ENCODE results near the gene ICAM1. TPM values are rescaled to one million over a fixed set of nuclear protein-coding genes. Genes with fewer than 3 reads are reported as not detected.

ICAM1 gene
- 1 to 10 TPM; 1.9 to 2.0 TPM for total RNA-seq
- polyA plus RNA-seq = 1 to 10 TPM; 1.2 to 3.9 (median 2.8) TPM
- total RNA-seq = 3.4 to 16.5 (median 11.3) reads per million in 6 experiments

- ATAC-seq = peak; percentile 61 to 64
- Mint-ChIP-seq H3K4me1 (peaks cover 6 to 30% (median 25%) of the 10 kb centered on the region in 4 donors), H3K27ac (peak within 1 kb of the TSS; percentile 75 to 92 (median 88)), H3K9me3 (no peaks in the 10 kb centered on the region), H3K27me3 (no peaks in the 10 kb centered on the region), H3K4me3 (peak within 1 kb of the TSS; percentile 76 to 88 (median 84)), H3K36me3 (peaks cover 0 to 12% (median 0%) of the 10 kb centered on the region in 3 donors)
- POLR2A ChIA-PET = interaction anchor here (0.5 to 3.8 kb wide), 23 partner anchors 9 to 164 kb away, joined by 3 to 52 read pairs (median 4); partner anchors contain the start of genes CDC37, ICAM5, MRPL4 and PPAN
- peak; percentile 41 to 76 (median 60) for DNase-seq
These were observed at the start of gene ICAM1 for GRCh38 chr19:10270616-10271394. TSS of gene ICAM1 (plus strand) at chr19:10271120. CDS start at chr19:10271160, 40 bp downstream.

- POLR2A ChIA-PET = interaction anchor here (0.6 kb wide), 1 partner anchor 10 kb away, joined by 3 read pairs; no protein-coding TSS in a partner anchor
- DNase-seq (no peak), ATAC-seq (no peak)
- H3K4me3 Mint-ChIP-seq = no peak overlapping the region
- H3K4me1 Mint-ChIP-seq = peaks cover 0 to 8% (median 4%) of the 10 kb centered on the region in 4 donors
- H3K27ac Mint-ChIP-seq = peak overlapping the region in 2 of 10 donors; percentile 12 to 25
- no peaks in the 10 kb centered on the region for H3K27me3 Mint-ChIP-seq
- H3K9me3 Mint-ChIP-seq = no peaks in the 10 kb centered on the region
- peaks cover 0 to 3% (median 2%) of the 10 kb centered on the region in 3 donors for H3K36me3 Mint-ChIP-seq
These were observed 48.6 kb upstream of the ICAM1 start for GRCh38 chr19:10222201-10222890.

GRCh38 chr19:10223488-10224213 is 47.3 kb upstream of the ICAM1 start:
- Mint-ChIP-seq H3K36me3 (peaks cover 0 to 3% (median 2%) of the 10 kb centered on the region in 3 donors), H3K27ac (peak overlapping the region in 1 of 10 donors; percentile 60), H3K9me3 (no peaks in the 10 kb centered on the region), H3K4me1 (peaks cover 0 to 8% (median 5%) of the 10 kb centered on the region in 4 donors), H3K27me3 (no peaks in the 10 kb centered on the region), H3K4me3 (no peak overlapping the region)
- DNase-seq (no peak), ATAC-seq (no peak)
- POLR2A ChIA-PET = interaction anchor here (0.5 to 0.7 kb wide), 3 partner anchors 99 to 379 kb away, joined by 3 to 4 read pairs (median 3); no protein-coding TSS in a partner anchor

- Mint-ChIP-seq H3K36me3 (peaks cover 0 to 3% (median 2%) of the 10 kb centered on the region in 3 donors), H3K9me3 (no peaks in the 10 kb centered on the region), H3K4me1 (peaks cover 3 to 9% (median 7%) of the 10 kb centered on the region in 4 donors), H3K4me3 (no peak overlapping the region), H3K27me3 (no peaks in the 10 kb centered on the region), H3K27ac (no peak overlapping the region)
- DNase-seq (peak in 1 of 10 donors; percentile 52), ATAC-seq (no peak)
- POLR2A ChIA-PET = no interaction called here
These were observed 46.6 kb upstream of the ICAM1 start for GRCh38 chr19:10224337-10224736.

- no peaks in the 10 kb centered on the region for H3K9me3 Mint-ChIP-seq
- peak in 1 of 10 donors; percentile 10 for DNase-seq
- H3K27me3 Mint-ChIP-seq = no peaks in the 10 kb centered on the region
- H3K4me3 Mint-ChIP-seq = no peak overlapping the region
- POLR2A ChIA-PET = interaction anchor here (0.5 kb wide), 1 partner anchor 124 kb away, joined by 3 read pairs; no protein-coding TSS in a partner anchor
- H3K4me1 Mint-ChIP-seq = peaks cover 9 to 21% (median 12%) of the 10 kb centered on the region in 4 donors
- H3K36me3 Mint-ChIP-seq = peaks cover 0 to 3% (median 2%) of the 10 kb centered on the region in 3 donors
- peak overlapping the region in 4 of 10 donors; percentile 19 to 65 (median 26) for H3K27ac Mint-ChIP-seq
- ATAC-seq = no peak
These were observed 44.9 kb upstream of the ICAM1 start for GRCh38 chr19:10226021-10226375.

- no peak for DNase-seq
- H3K4me1 Mint-ChIP-seq = peaks cover 10 to 22% (median 12%) of the 10 kb centered on the region in 4 donors
- H3K4me3 Mint-ChIP-seq = no peak overlapping the region
- ATAC-seq = no peak
- H3K9me3 Mint-ChIP-seq = no peaks in the 10 kb centered on the region
- H3K27ac Mint-ChIP-seq = peak overlapping the region in 1 of 10 donors; percentile 25
- POLR2A ChIA-PET = interaction anchor here (0.5 to 0.6 kb wide), 3 partner anchors 15 to 125 kb away, joined by 3 to 4 read pairs (median 3); no protein-coding TSS in a partner anchor
- H3K36me3 Mint-ChIP-seq = peaks cover 0 to 3% (median 2%) of the 10 kb centered on the region in 3 donors
- no peaks in the 10 kb centered on the region for H3K27me3 Mint-ChIP-seq
These were observed 44.4 kb upstream of the ICAM1 start for GRCh38 chr19:10226376-10227025.

- ATAC-seq = no peak
- H3K4me1 Mint-ChIP-seq = peaks cover 12 to 29% (median 13%) of the 10 kb centered on the region in 4 donors
- POLR2A ChIA-PET = interaction anchor here (0.6 to 1.5 kb wide), 4 partner anchors 9 to 94 kb away, joined by 3 to 4 read pairs (median 4); no protein-coding TSS in a partner anchor
- no peaks in the 10 kb centered on the region for H3K27me3 Mint-ChIP-seq
- no peak overlapping the region for H3K4me3 Mint-ChIP-seq
- H3K27ac Mint-ChIP-seq = peak overlapping the region in 1 of 10 donors; percentile 25
- peaks cover 0 to 3% (median 2%) of the 10 kb centered on the region in 3 donors for H3K36me3 Mint-ChIP-seq
- peak in 1 of 10 donors; percentile 32 for DNase-seq
- no peaks in the 10 kb centered on the region for H3K9me3 Mint-ChIP-seq
These were observed 43.6 kb upstream of the ICAM1 start for GRCh38 chr19:10227026-10227971.

- H3K27me3 Mint-ChIP-seq = no peaks in the 10 kb centered on the region
- H3K9me3 Mint-ChIP-seq = no peaks in the 10 kb centered on the region
- peaks cover 10 to 25% (median 13%) of the 10 kb centered on the region in 4 donors for H3K4me1 Mint-ChIP-seq
- H3K4me3 Mint-ChIP-seq = peak overlapping the region in 2 of 10 donors; percentile 33 to 55
- ATAC-seq (no peak), DNase-seq (no peak)
- POLR2A ChIA-PET = interaction anchor here (0.6 to 1.5 kb wide), 4 partner anchors 8 to 299 kb away, joined by 3 to 4 read pairs (median 3); no protein-coding TSS in a partner anchor
- H3K36me3 Mint-ChIP-seq = peaks cover 0 to 2% (median 0%) of the 10 kb centered on the region in 3 donors
- peak overlapping the region in 1 of 10 donors; percentile 21 for H3K27ac Mint-ChIP-seq
These were observed 42.5 kb upstream of the ICAM1 start for GRCh38 chr19:10228393-10228792.

- DNase-seq (peak in 5 of 10 donors; percentile 29 to 50 (median 36)), ATAC-seq (no peak)
- Mint-ChIP-seq H3K4me1 (peaks cover 10 to 26% (median 13%) of the 10 kb centered on the region in 4 donors), H3K27me3 (no peaks in the 10 kb centered on the region), H3K36me3 (peaks cover 0 to 2% (median 0%) of the 10 kb centered on the region in 3 donors), H3K27ac (peak overlapping the region in 4 of 10 donors; percentile 29 to 85 (median 48)), H3K4me3 (peak overlapping the region in 8 of 10 donors; percentile 59 to 89 (median 74)), H3K9me3 (no peaks in the 10 kb centered on the region)
- POLR2A ChIA-PET = interaction anchor here (0.6 to 1.5 kb wide), 5 partner anchors 8 to 299 kb away, joined by 3 to 4 read pairs (median 3); no protein-coding TSS in a partner anchor
These were observed 42.0 kb upstream of the ICAM1 start for GRCh38 chr19:10228920-10229319.

GRCh38 chr19:10230173-10230860 is 40.6 kb upstream of the ICAM1 start:
- Mint-ChIP-seq H3K27me3 (no peaks in the 10 kb centered on the region), H3K9me3 (no peaks in the 10 kb centered on the region), H3K4me3 (peak overlapping the region; percentile 81 to 91 (median 86)), H3K4me1 (peaks cover 8 to 32% (median 15%) of the 10 kb centered on the region in 4 donors), H3K36me3 (no peaks in the 10 kb centered on the region), H3K27ac (peak overlapping the region in 8 of 10 donors; percentile 47 to 92 (median 80))
- ATAC-seq (peak; percentile 64 to 75), DNase-seq (peak in 8 of 10 donors; percentile 24 to 72 (median 44))
- POLR2A ChIA-PET = interaction anchor here (0.9 kb wide), 1 partner anchor 20 kb away, joined by 3 read pairs; no protein-coding TSS in a partner anchor

Measured in naive thymus-derived CD8-positive, alpha-beta T cell (primary cell).